ENCODE data around the gene B4GALT4.
"Not testable (repeated sequence)": the region's sequence is repeated elsewhere in the genome, so short reads cannot be mapped to it uniquely, and the experiment has no call there.

B4GALT4 gene

GRCh38 chr3:119257111-119257510 is 16.4 kb upstream of the B4GALT4 start:
- intact Hi-C loops (cut with DNase I; ENCODE audit: low total_unique reads): no loop called here
- Histone ChIP-seq H3K36me3 (no peaks in the 10 kb centered on the region), H3K4me3 (no peak overlapping the region), H3K4me1 (peaks cover 0 to 13% (median 6%) of the 10 kb centered on the region in 4 donors), H3K27ac (no peak overlapping the region), H3K27me3 (no peaks in the 10 kb centered on the region), H3K9me3 (no peaks in the 10 kb centered on the region)
- TF ChIP-seq CTCF (IDR thresholded peaks at IDR 0.05): no peak
- no peak for DNase-seq

GRCh38 chr3:119255214-119255613 is 14.5 kb upstream of the B4GALT4 start:
- no peaks in the 10 kb centered on the region for H3K36me3 ChIP-seq
- intact Hi-C loops (cut with DNase I; ENCODE audit: low total_unique reads): no loop called here
- H3K27ac ChIP-seq: no peak overlapping the region
- DNase-seq: no peak
- no peak overlapping the region for H3K4me3 ChIP-seq
- TF ChIP-seq CTCF (IDR thresholded peaks at IDR 0.05): no peak
- no peaks in the 10 kb centered on the region for H3K9me3 ChIP-seq
- peaks cover 0 to 13% (median 6%) of the 10 kb centered on the region in 4 donors for H3K4me1 ChIP-seq
- H3K27me3 ChIP-seq: no peaks in the 10 kb centered on the region

- Histone ChIP-seq H3K27ac (no peak overlapping the region), H3K4me1 (peaks cover 0 to 12% (median 5%) of the 10 kb centered on the region in 4 donors), H3K9me3 (peaks cover 0 to 12% (median 0%) of the 10 kb centered on the region in 3 donors), H3K27me3 (no peaks in the 10 kb centered on the region), H3K36me3 (no peaks in the 10 kb centered on the region), H3K4me3 (no peak overlapping the region)
- intact Hi-C loops (cut with DNase I; ENCODE audit: low total_unique reads): no loop called here
- TF ChIP-seq CTCF (IDR thresholded peaks at IDR 0.05): no peak
- DNase-seq: no peak
Observed at GRCh38 chr3:119245778-119246177, 5.1 kb upstream of the B4GALT4 start.

GRCh38 chr3:119243712-119244111 is 3.0 kb upstream of the B4GALT4 start:
- no peak overlapping the region for H3K4me3 ChIP-seq
- no peak overlapping the region for H3K27ac ChIP-seq
- no peak for DNase-seq
- peaks cover 0 to 24% (median 11%) of the 10 kb centered on the region in 4 donors for H3K4me1 ChIP-seq
- H3K36me3 ChIP-seq: no peaks in the 10 kb centered on the region
- intact Hi-C loops (cut with DNase I; ENCODE audit: low total_unique reads): no loop called here
- H3K9me3 ChIP-seq: peaks cover 0 to 10% (median 0%) of the 10 kb centered on the region in 3 donors
- no peak for TF ChIP-seq CTCF (IDR thresholded peaks at IDR 0.05)
- no peaks in the 10 kb centered on the region for H3K27me3 ChIP-seq

GRCh38 chr3:119243058-119243529 is 2.4 kb upstream of the B4GALT4 start:
- H3K36me3 ChIP-seq; H3K9me3 ChIP-seq; H3K27ac ChIP-seq; DNase-seq; intact Hi-C loops (cut with DNase I; ENCODE audit: low total_unique reads); H3K27me3 ChIP-seq; H3K4me3 ChIP-seq: not testable (repeated sequence)
- peaks cover 0 to 26% (median 11%) of the 10 kb centered on the region in 4 donors for H3K4me1 ChIP-seq

GRCh38 chr3:119242387-119243057 is 1.8 kb upstream of the B4GALT4 start:
- intact Hi-C loops (cut with DNase I; ENCODE audit: low total_unique reads); H3K27me3 ChIP-seq; H3K4me3 ChIP-seq; H3K36me3 ChIP-seq; DNase-seq; H3K27ac ChIP-seq; H3K9me3 ChIP-seq: not testable (repeated sequence)
- peaks cover 0 to 26% (median 11%) of the 10 kb centered on the region in 4 donors for H3K4me1 ChIP-seq
